GM23338 (cell line): Measurements from ENCODE around the gene FAM83B. TPM values are rescaled to one million over a fixed set of nuclear protein-coding genes. Genes with fewer than 3 reads are reported as not detected.

Experiments
- ATAC-seq: fragments of 200-7000 bp; cut with Tn5 transposase; 3 replicates; pipeline ENCODE4 v1.9.1; 2020
- DNase-seq: peaks from one replicate; pipeline ENCODE4 v3.0.0-alpha.2; 2015; ENCODE audit warnings: low spot score
- H2AFZ ChIP-seq: fragments of 200-600 bp; sonication (generic); 2 replicates; pipeline ENCODE4 v1.8.0; 2016; ENCODE audit warnings: antibody characterized with exemption, mild to moderate bottlenecking, moderate library complexity
- H3F3A ChIP-seq: fragments of 200-600 bp; sonication (generic); replicated peaks from 2 replicates; pipeline ENCODE4 v1.8.0; 2017; ENCODE audit warnings: antibody characterized with exemption, mixed run types, low read depth
- H3K27ac ChIP-seq: fragments of 200-600 bp; sonication (generic); 2 replicates; pipeline ENCODE4 v1.6.1; 2016; ENCODE audit warnings: low read depth
- H3K27me3 ChIP-seq: fragments of 200-600 bp; sonication (generic); 2 replicates; pipeline ENCODE4 v1.8.0; 2016; ENCODE audit warnings: mild to moderate bottlenecking, mixed run types, moderate library complexity; ENCODE audit not compliant: insufficient read depth
- H3K36me3 ChIP-seq: fragments of 200-600 bp; sonication (generic); 2 replicates; pipeline ENCODE4 v1.8.0; 2016; ENCODE audit warnings: mild to moderate bottlenecking; ENCODE audit not compliant: insufficient read depth
- H3K4me1 ChIP-seq: fragments of 200-600 bp; sonication (generic); 2 replicates; pipeline ENCODE4 v1.8.0; 2016; ENCODE audit warnings: mild to moderate bottlenecking, moderate library complexity; ENCODE audit not compliant: insufficient read depth
- H3K4me2 ChIP-seq: fragments of 200-600 bp; sonication (generic); 2 replicates; pipeline ENCODE4 v1.7.1; 2017; ENCODE audit warnings: mixed run types
- H3K4me3 ChIP-seq: fragments of 200-600 bp; sonication (generic); 2 replicates; pipeline ENCODE4 v1.6.1; 2016; ENCODE audit warnings: mixed run types
- H3K79me2 ChIP-seq: fragments of 200-600 bp; sonication (generic); replicated peaks from 2 replicates; pipeline ENCODE4 v1.8.0; 2017; ENCODE audit warnings: mild to moderate bottlenecking; ENCODE audit not compliant: insufficient read depth
- H3K9me2 ChIP-seq: fragments of 200-600 bp; sonication (generic); 2 replicates; pipeline ENCODE4 v1.8.0; 2017; ENCODE audit not compliant: insufficient read depth
- H4K20me1 ChIP-seq: fragments of 200-600 bp; sonication (generic); replicated peaks from 2 replicates; pipeline ENCODE4 v1.8.0; 2017; ENCODE audit warnings: mild to moderate bottlenecking; ENCODE audit not compliant: insufficient read depth
- H3K27ac Mint-ChIP-seq: 2 replicates; pipeline ENCODE4 v1.8.0; 2020; ENCODE audit warnings: inconsistent platforms, mild to moderate bottlenecking, moderate library complexity, mixed read lengths
- H3K27me3 Mint-ChIP-seq: 3 replicates; pipeline ENCODE4 v1.8.0; 2022; ENCODE audit warnings: low read depth, mild to moderate bottlenecking, moderate library complexity, mixed read lengths, inconsistent platforms; ENCODE audit not compliant: insufficient read depth, poor library complexity
- H3K36me3 Mint-ChIP-seq: 3 replicates; pipeline ENCODE4 v1.8.0; 2021; ENCODE audit warnings: low read depth, mild to moderate bottlenecking, inconsistent platforms, moderate library complexity, mixed read lengths
- H3K4me1 Mint-ChIP-seq: 3 replicates; pipeline ENCODE4 v1.8.0; 2020; ENCODE audit warnings: mild to moderate bottlenecking, inconsistent platforms, mixed read lengths
- H3K4me3 Mint-ChIP-seq: 3 replicates; pipeline ENCODE4 v1.8.0; 2021; ENCODE audit warnings: moderate library complexity, mild to moderate bottlenecking, inconsistent platforms, mixed read lengths
- H3K9me3 Mint-ChIP-seq: 3 replicates; pipeline ENCODE4 v1.8.0; 2020; ENCODE audit warnings: moderate library complexity, mild to moderate bottlenecking, inconsistent platforms, mixed read lengths
- CREB1 ChIP-seq: fragments of 250-450 bp; sonication (Bioruptor Pico); IDR thresholded peaks from 2 replicates; pipeline ENCODE4 v1.5.0; 2020; ENCODE audit warnings: low read depth, mild to moderate bottlenecking, moderate library complexity
- CTCF ChIP-seq, 2 experiments: fragments of 200-600 bp in 1 of 2; sonication (generic) in 1 of 2; conservative IDR thresholded peaks; 2 replicates each; pipeline versions ENCODE4 v1.5.1 to v1.6.1; 2016 to 2017; ENCODE audit warnings: antibody characterized with exemption in 2 of 2, low read depth in 2 of 2, mild to moderate bottlenecking in 2 of 2, moderate library complexity in 1 of 2
- ETS1 ChIP-seq: IDR thresholded peaks from 2 replicates; pipeline ENCODE4 v1.6.1; 2016; ENCODE audit warnings: antibody characterized with exemption
- EZH2phosphoT487 ChIP-seq: fragments of 200-600 bp; sonication (generic); IDR thresholded peaks from one replicate; pipeline ENCODE4 v1.8.1; 2018; ENCODE audit warnings: antibody characterized with exemption; ENCODE audit not compliant: unreplicated experiment
- JUNB ChIP-seq: IDR thresholded peaks from one replicate; pipeline ENCODE4 v1.6.1; 2016; ENCODE audit warnings: antibody characterized with exemption; ENCODE audit not compliant: unreplicated experiment
- NANOG ChIP-seq: IDR thresholded peaks from 2 replicates; pipeline ENCODE4 v1.6.1; 2016; ENCODE audit warnings: antibody characterized with exemption, borderline replicate concordance
- POLR2AphosphoS5 ChIP-seq: IDR thresholded peaks from 2 replicates; pipeline ENCODE4 v1.6.1; 2016; ENCODE audit warnings: antibody characterized with exemption, low read depth
- REST ChIP-seq: IDR thresholded peaks from one replicate; pipeline ENCODE4 v1.6.1; 2018; ENCODE audit warnings: antibody characterized with exemption; ENCODE audit not compliant: unreplicated experiment
- STAT1 ChIP-seq: IDR thresholded peaks from one replicate; pipeline ENCODE4 v1.6.1; 2016; ENCODE audit warnings: antibody characterized with exemption; ENCODE audit not compliant: unreplicated experiment
- ZNF114 ChIP-seq: fragments of 250-450 bp; sonication (Bioruptor Pico); IDR thresholded peaks from 2 replicates; pipeline ENCODE4 v1.5.0; 2020; ENCODE audit warnings: mild to moderate bottlenecking, moderate library complexity
- ZNF331 ChIP-seq: fragments of 250-450 bp; sonication (Bioruptor Pico); IDR thresholded peaks from 2 replicates; pipeline ENCODE4 v1.5.0; 2020; ENCODE audit warnings: low read depth, mild to moderate bottlenecking, moderate library complexity
- ZNF462 ChIP-seq: fragments of 250-450 bp; sonication (Bioruptor Pico); IDR thresholded peaks from 2 replicates; pipeline ENCODE4 v1.5.0; 2020; ENCODE audit warnings: mild to moderate bottlenecking, moderate library complexity
- polyA plus RNA-seq: library from polyadenylated mRNA; unstranded; fragments of >200 nt; fragmentation: Nextera tagmentation; extraction: Ambion mirVana; gene quantifications from 2 replicates; pipeline ENCODE4 v1.2.1, GENCODE V29; 2016
- total RNA-seq: library from RNA; depleted of rRNA; stranded (reverse); fragments of >200 nt; shearing (Covaris generic); gene quantifications from 2 replicates; pipeline ENCODE4 v1.2.3, GENCODE V29; 2014

Gene FAM83B
- total and polyA plus RNA-seq, 2 experiments from 2014 or later: 1.4 to 7.7 TPM

GRCh38 chr6:54847799-54848597 is 1.4 kb downstream of the FAM83B start:
- Mint-ChIP-seq H3K9me3 (peaks cover 11% of the 10 kb centered on the region; the same call in 2 of the 3 replicates), H3K27ac (no peak overlapping the region), H3K27me3 (peaks cover 12% of the 10 kb centered on the region), H3K36me3 (peaks cover 8% of the 10 kb centered on the region; the same call in 2 of the 3 replicates), H3K4me3 (peak overlapping the region; percentile 93), H3K4me1 (peaks cover 16% of the 10 kb centered on the region; the same call in 2 of the 3 replicates)
- ATAC-seq: no peak
- Histone ChIP-seq H3K79me2 (peaks cover 7% of the 10 kb centered on the region; the same call in 1 of the 2 replicates), H3K9me2 (no peaks in the 10 kb centered on the region), H3K4me1 (peaks cover 11% of the 10 kb centered on the region), H4K20me1 (no peaks in the 10 kb centered on the region), H3K27ac (no peak overlapping the region), H3K4me3 (peak overlapping the region; percentile 90), H3K36me3 (no peaks in the 10 kb centered on the region), H3K27me3 (peaks cover 37% of the 10 kb centered on the region), H3F3A (no peaks in the 10 kb centered on the region), H2AFZ (peak overlapping the region; percentile 99; the same call in 1 of the 2 replicates), H3K4me2 (peak overlapping the region; percentile 94)
- DNase-seq: peak; percentile 20
- TF ChIP-seq ZNF331 (CRISPR knock-in tag) (no peak), POLR2AphosphoS5 (no peak), NANOG (no peak), ZNF462 (no peak), EZH2phosphoT487 (no peak), JUNB (no peak), REST (no peak), ETS1 (no peak), STAT1 (no peak), CTCF (conservative IDR thresholded peaks at IDR 0.05; ENCODE audit: low read depth in 2 of 2) (no peak), CREB1 (no peak), ZNF114 (no peak)
